COLO829 (cell line): Measurements from ENCODE around the gene KLHL28.

Experiments
- DNase-seq: peaks from one replicate; pipeline ENCODE4 v3.0.0; 2012; ENCODE audit warnings: low spot score

KLHL28 gene, protein sequence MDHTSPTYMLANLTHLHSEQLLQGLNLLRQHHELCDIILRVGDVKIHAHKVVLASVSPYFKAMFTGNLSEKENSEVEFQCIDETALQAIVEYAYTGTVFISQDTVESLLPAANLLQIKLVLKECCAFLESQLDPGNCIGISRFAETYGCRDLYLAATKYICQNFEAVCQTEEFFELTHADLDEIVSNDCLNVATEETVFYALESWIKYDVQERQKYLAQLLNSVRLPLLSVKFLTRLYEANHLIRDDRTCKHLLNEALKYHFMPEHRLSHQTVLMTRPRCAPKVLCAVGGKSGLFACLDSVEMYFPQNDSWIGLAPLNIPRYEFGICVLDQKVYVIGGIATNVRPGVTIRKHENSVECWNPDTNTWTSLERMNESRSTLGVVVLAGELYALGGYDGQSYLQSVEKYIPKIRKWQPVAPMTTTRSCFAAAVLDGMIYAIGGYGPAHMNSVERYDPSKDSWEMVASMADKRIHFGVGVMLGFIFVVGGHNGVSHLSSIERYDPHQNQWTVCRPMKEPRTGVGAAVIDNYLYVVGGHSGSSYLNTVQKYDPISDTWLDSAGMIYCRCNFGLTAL

DNA sequence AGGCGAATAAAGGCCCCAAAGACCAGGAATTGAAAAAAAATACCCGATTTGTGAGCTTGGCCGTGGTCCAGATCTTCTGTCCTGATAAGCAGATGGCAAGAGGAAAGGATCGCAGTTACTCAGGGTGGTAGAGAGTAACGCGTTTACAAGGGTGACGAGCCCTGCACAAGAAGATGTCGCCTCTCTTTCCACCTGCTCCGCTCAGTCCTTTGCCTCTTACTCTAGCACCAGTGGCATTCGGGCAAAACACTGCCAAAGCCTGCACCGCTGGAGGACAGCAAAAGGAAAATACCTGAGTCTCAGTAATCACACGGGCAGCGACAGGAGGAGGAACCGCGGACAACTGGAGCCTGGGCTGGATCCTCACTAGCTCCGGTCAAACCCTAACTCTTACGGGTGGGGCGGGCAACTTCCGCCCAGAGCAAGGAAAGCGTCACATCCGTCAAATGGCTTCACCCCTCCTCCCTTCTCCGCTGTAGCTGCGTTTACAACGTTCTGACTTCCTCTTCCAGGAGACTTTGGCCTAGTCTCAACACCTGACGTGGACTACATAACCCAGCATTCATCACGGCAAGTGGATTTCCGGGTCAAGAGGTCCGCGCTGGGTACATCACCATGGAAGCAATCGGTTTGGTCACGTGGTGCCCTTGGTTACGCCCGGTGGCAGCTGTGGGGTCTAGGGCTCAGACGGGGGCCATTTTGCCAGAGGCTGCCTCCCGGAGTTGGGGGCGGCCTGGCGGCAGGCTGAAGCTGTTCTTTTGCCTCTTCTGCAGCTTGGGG is at the start of gene KLHL28, which contains the start of gene TOGARAM1:
Gene KLHL28 (minus strand): TSS at position 394 of the 780 bp plus-strand sequence. CDS start 16,019 bp downstream, outside the sequence.
Gene TOGARAM1 (plus strand): TSS at position 637 of the 780 bp plus-strand sequence. CDS start 232 bp downstream, outside the sequence.
- DNase-seq, result peak; percentile 99

DNA sequence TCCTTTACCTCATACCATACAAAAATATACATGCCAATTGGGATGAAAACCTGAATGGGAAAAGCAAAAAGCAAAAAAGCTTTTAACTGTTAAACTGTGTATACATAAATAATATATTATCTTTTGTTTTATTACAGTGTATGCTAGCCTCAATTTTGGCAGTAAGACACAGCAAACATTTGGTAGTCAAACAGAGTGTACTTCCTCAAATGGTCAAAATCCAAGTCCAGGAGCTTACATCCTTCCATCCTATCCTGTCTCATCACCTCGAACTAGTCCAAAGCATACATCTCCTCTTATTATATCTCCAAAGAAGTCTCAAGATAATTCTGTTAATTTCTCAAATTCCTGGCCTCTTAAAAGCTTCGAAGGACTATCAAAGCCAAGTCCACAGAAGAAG is 42.2 kb upstream of the KLHL28 start:
- no peak for DNase-seq

DNA sequence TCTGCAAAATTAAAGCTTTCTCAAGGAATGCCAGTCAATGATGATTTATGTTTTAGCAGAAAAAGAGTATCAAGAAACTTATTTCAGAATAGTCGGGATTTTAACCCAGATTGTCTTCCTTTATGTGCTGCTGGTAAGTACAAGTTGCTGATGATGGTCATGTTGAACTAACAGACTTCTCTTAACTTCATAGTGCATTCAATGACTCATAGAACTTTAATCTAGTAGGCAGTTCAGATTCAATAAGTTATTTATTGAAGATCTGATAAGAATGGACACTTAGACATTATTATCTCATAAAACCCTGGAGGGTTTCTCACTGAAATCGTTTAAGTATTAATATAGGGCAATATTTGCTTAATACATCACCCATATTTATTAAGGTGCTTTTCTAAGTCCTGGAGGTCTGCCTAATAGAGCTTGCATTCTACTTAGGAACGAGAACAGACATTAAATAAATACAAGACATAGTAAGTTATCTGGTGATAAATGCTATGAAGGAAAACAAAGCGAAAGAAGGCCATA is 34.1 kb upstream of the KLHL28 start:
- DNase-seq, result peak; percentile 35

DNA sequence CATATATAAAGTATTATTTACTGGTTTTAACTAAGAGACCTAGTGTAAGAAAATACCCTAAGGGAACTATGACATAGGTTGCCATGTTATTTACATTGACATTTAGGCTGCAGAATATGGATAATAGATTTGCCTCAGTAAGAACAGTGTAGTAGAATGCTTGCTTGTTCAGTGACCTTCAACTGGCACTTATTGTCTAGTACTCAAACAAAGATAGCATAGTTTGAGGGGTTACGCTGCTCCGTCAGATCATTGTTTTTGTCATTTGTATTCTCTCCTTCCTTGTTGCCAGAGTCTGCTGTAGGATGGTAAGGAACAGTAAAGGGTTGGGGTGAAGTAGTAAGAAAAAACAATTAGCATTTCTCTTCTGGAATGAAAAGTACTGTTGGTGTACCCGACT is 33.4 kb upstream of the KLHL28 start:
- DNase-seq, result peak; percentile 29

DNA sequence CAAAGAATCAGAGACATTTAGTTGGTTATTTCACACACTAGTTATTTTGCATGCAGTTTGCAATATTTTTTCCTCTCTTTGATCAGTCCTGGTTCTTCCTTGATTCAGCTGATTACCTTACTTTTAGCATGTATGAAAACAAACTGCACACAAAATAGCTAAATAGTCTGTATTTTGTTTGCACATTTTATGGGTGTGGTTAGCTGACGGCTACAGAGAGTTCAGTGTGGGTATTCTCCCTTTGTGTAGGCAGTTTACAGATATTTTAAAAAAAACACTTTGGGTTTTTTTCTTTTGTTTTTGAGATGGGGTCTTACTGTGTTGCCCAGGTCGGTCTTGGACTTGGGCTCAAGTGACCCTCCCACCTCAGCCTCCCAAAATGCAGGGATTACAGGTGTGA is 28.8 kb upstream of the KLHL28 start:
- no peak for DNase-seq

DNA sequence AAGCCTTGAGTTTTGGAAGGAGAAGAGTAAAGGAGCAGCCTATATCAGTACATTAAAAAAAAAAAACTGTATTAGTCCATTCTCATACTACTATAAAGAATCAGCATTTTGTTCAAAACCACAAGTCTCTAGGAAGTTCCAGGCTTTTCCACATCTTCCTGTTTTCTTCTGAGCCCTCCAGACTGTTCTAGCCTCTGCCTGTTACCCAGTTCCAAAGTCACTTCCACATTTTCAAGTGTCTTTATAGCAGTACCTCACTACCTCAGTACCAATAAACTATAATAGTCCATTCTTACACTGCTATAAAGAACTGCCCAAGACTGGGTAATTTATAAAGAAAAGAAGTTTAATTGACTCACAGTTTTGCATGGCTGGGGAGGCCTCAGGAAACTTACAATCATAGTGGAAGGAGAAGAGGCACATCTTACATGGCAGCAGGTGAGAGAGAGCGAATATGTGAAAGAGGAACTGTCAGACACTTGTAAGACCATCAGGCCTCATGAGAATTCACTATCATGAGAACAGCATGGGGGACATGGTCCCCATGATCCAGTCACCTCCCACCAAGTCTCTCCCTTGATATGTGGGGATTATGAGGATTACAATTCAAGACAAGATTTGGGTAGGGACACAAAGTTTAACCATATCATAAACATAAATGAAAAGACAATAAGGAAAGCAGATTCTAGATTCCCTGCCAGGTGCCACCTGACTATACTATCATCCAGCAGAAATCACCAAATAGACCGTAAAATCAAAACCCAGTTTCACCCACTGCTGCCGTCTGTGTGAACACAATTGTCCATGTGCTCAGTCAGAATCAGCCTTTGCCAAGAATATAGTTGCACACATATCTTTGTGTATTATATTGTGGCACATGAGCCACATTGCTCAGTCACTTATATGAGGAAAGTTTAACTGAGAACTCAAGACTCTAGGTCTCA is 28.0 kb upstream of the KLHL28 start:
- DNase-seq, result no peak

DNA sequence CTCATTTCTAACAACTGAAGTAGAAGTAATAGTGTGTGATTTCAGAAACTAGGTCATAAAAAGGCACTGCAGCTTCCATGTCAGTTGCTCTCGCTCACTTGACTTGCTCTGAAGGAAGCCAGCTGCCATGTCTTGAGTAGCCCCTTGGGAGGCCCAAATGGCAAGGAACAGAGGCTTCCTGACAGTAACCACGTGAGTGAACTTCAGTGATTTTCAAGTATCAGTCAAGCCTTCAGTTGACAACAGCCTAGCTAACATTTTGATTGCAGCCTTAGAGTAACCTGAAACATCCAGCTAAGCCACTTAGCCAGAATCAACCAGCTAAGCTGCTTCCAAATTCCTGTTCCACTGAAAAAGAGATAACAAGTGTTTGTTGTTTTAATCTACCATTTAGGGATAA is 26.9 kb upstream of the KLHL28 start:
- no peak for DNase-seq

DNA sequence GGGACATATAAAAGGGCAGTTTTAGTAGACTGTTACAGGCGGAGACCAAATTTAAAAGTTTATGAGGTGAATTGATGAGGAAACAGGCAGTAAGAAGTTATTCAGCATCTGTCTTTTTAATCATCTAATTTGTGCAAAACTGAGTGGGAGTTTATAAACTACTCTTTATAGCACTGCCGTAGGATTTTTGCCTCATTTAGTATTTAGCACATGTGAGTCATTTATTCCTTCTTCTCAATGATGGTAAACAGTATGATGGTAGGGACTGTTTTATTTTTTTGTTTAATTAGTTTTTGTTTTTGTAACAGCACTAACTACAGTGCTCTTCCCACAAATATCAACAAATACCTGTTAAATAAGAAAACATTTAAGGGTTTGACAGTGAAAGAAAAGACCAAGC is 20.8 kb upstream of the KLHL28 start:
- no peak for DNase-seq

DNA sequence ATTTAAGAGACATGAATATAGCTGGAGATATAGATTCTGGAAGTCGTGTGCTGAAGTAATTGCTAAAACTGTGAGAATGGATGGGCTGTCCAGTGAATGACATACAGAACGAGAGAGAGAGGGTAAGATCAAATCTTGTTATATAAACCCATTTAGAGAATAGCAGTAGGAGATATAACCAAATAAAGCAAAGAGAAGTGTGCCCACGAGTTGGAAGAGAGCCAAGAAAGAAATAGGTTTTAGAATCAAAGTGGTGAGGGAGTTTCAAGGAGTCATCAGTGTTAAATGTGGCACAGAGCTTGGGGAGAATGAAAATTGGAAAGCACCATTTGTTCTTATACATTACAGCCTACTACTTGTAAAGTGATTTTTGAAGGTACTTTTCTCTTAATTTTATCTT is 19.5 kb upstream of the KLHL28 start:
- DNase-seq, result no peak

DNA sequence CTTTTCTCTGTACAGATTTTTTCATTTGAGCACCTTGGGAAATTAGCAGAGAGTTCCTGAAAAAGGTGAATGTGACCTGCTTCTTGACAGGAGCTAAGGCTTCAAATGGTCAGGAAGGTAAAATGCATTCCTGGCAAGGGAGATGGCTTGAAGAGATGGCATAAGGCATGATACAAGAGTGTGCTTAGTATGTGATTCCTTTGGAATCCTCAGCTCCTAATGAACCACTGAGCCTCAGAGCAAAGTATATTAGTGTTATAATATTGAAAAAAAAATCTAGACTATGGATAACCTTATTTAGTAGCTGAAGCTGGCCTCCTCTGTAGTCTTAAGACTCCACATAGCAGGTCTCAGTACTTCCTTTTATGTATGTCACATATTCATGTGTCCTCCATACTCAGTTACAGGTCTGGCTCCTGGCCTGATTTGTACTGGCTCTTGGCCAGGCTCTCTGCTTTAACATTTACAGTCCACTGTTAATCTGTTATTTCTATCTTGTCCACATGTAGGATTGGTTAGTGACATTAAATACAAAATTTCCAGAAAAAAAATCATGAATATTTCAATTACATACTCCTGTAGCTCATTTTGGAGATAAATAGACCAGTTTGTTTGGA is 18.1 kb upstream of the KLHL28 start:
- no peak for DNase-seq

DNA sequence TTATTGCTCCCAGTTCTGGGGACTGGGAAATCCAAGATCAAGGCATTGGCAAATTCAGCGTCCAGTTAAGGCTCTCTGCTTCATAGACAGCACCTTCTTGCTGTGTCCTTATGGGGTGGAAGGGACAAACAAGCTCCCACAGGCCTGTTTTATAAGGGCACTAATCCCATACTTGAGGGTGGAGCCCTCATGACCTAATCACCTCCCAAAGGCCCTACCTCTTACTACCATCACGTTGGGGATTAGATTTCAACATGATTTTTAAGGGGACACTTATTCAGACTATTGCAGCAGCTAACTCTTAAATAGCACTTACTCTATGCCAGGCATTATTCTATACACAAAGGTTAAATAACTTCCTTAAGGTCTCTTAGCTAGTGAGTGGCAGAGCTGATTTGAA is 17.5 kb upstream of the KLHL28 start:
- no peak for DNase-seq

DNA sequence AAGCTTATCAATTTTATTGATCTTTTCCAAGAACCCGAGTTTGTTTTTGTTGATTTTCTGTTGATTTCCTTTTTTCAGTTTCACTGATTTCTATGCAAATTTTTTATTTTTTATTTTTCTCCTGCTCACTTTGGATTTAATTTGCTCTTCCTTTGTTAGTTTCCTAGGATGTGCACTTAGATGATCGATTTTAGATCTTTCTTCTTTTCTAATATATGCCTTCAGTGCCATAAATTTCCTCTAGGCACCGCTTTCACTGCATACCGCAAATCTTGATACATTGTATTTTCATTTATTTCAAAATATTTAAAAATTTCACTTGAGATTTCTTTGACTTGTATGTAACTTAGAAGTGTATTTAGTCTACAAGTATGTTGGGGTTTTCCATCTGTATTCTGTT is 9.7 kb upstream of the KLHL28 start:
- no peak for DNase-seq

DNA sequence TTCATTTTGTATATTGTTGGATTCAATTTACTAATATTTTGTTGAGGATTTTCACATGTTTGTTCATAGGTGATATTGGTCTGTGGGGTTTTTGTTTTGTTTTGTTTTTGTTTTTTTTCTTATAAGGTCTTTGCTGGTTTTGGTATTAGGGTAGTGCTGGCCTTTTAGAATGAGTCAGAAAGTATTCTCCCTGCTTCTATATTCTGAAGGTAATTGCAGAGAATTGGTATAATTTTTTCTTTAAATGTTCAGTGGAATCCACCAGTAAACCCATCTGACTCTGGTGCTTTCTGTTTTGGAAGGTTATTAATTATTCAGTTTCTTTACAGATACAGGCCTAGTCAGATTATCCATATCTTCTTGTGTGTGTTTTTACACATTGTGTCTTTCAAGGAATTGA is 9.2 kb upstream of the KLHL28 start:
- no peak for DNase-seq

DNA sequence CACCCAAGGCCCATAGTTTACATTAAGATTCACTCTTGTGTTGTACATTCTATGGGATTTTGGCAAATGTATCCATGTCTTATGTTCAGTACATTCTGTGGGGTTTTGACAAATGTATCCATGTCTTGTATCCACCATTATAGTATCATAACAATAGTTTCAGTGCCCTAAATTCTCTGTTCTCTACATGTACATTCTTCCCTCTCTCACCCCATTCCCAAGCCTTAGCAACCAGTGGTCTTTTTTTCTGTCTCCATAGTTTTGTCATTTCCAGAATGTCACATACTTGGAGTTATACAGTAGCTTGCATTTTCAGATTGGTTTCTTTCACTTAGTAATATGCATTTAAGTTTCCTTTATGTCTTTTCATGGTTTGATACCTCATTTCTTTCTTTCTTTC is 7.0 kb upstream of the KLHL28 start:
- no peak for DNase-seq

DNA sequence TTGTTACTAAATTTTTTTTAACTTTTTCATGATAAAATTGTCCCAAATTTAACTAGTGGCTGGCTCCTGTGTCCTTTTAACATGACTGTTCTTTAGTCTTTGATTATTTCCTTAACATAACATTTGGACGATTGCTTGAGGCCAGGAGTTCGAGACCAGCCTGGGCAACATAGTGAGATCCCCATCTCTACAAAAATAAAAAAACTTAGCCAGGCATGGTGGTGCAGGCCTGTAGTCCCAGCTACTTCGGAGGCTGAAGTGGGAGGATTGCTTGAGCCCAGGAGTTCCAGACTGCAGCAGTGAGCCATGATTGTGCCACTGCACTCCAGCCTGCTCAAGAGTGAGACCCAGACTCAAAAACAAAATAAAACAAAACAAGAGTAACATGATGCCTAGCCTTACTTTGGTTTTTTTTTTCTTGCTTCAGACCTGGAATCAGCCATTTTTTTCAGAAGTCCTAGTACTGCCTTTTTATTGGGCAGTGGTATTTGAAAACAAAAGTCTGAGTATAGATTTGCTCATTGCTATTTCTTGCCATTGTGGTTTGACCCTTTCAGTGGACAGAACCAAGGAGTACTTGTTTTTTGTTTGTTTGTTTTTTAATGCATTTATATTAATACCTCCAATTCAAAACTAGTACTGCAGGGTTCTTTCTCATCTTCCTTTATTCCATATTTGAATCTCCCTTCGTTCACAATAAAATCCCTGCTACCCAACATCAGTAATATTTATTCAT is 5.0 kb upstream of the KLHL28 start:
- no peak for DNase-seq

DNA sequence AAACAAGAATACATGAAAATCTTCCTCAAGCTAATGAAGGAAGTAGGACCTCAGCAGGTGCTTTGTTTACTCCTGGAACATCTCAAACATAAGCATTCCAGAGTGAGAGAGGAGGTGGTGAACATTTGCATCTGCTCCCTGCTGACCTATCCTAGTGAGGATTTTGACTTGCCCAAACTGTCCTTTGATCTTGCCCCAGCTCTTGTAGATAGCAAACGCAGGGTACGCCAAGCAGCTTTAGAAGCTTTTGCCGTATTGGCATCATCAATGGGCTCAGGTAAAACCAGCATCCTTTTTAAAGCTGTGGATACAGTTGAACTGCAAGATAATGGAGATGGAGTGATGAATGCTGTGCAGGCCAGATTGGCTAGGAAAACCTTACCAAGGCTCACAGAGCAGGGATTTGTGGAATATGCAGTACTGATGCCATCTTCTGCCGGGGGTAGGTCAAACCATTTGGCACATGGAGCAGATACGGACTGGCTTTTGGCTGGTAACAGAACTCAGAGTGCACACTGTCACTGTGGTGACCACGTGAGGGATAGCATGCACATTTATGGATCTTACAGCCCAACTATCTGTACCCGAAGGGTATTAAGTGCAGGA is 2.1 kb upstream of the KLHL28 start:
- DNase-seq, result no peak

DNA sequence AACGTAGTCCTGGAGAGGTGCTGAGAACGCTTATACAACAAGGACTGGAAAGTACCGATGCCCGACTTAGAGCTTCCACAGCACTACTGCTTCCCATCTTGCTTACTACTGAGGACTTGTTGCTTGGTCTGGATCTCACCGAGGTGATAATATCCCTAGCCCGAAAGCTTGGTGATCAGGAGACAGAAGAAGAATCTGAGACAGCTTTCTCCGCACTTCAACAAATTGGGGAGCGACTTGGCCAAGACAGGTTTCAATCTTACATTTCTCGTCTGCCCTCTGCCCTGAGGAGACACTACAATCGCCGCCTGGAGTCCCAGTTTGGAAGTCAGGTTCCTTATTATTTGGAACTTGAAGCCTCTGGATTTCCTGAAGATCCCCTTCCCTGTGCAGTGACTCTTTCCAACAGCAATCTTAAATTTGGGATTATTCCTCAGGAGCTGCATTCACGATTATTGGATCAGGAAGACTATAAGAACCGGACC is 1.3 kb upstream of the KLHL28 start:
- DNase-seq, result no peak

DNA sequence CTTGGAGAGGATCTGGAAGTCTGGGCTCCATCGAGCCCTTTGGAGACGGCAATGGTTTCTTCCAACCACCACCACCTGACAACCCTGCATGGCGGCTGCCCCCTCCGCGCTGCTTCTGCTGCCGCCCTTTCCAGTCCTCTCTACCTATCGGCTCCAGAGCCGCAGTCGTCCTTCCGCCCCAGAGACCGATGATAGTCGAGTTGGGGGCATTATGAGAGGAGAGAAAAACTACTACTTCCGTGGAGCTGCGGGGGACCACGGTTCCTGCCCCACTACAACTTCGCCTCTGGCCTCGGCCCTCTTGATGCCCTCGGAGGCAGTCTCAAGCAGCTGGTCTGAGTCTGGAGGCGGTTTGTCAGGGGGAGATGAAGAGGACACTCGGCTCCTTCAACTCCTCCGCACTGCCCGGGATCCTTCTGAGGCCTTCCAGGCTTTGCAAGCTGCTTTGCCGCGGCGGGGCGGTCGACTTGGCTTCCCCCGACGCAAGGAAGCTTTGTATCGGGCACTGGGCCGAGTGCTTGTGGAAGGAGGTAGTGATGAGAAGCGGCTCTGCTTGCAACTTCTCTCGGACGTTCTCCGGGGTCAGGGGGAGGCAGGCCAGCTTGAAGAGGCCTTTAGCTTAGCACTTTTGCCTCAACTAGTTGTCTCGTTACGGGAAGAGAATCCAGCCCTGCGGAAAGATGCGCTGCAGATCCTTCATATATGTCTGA is 742 bp upstream of the KLHL28 start:
- DNase-seq, result no peak

DNA sequence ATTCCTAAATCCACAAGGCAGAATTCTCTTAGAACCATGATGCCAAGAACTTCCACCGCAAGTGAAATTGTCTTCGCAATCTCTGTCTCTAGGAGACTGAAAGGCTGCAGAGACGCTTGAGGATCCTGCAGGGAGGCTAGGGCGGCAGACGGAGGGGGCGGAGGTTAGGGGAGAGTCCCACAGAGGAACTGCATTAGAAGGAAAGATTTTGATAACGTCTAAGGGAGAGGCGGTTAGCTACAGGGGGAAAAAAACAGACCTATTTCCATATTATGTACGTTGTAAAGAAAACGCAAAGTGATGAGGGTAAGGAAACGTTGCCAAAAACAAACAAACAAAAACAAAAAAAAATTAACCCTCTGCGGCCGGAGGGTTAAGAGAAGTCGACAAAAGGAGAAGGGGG is 595 bp downstream of the KLHL28 start:
- DNase-seq, result peak; percentile 51
